GM19468 (cell line): ENCODE results near the gene PROSER2.

ENCODE experiments used
- ATAC-seq: cut with Tn5 transposase; IDR thresholded peaks from one replicate; pipeline ENCODE4 v1.9.1; 2021; ENCODE audit warnings: mild to moderate bottlenecking, moderate library complexity, moderate number of reproducible peaks; ENCODE audit not compliant: unreplicated experiment; ENCODE audit errors: extremely low read depth

Gene PROSER2

GRCh38 chr10:11864727-11865126 is 41.6 kb downstream of the PROSER2 start:
- no peak for ATAC-seq

GRCh38 chr10:11865561-11865960 is 42.4 kb downstream of the PROSER2 start:
- ATAC-seq, result no peak

GRCh38 chr10:11866199-11866925 is 43.2 kb downstream of the PROSER2 start:
- no peak for ATAC-seq

- ATAC-seq, result no peak
Observed at GRCh38 chr10:11869219-11869618, 46.1 kb downstream of the PROSER2 start.

- ATAC-seq, result no peak
Observed at GRCh38 chr10:11869743-11870460, 46.7 kb downstream of the PROSER2 start.

- no peak for ATAC-seq
Observed at GRCh38 chr10:11870461-11870780, 47.3 kb downstream of the PROSER2 start.

GRCh38 chr10:11870900-11871400 is 47.8 kb downstream of the PROSER2 start:
- no peak for ATAC-seq

GRCh38 chr10:11871466-11871865 is 48.3 kb downstream of the PROSER2 start:
- no peak for ATAC-seq

GRCh38 chr10:11874568-11875493 is 51.7 kb downstream of the PROSER2 start:
- no peak for ATAC-seq

- ATAC-seq, result no peak
Observed at GRCh38 chr10:11875494-11876281, 52.5 kb downstream of the PROSER2 start.

GRCh38 chr10:11876324-11876723 is 53.2 kb downstream of the PROSER2 start:
- no peak for ATAC-seq

GRCh38 chr10:11876805-11877590 is 53.8 kb downstream of the PROSER2 start:
- ATAC-seq, result no peak

GRCh38 chr10:11877591-11877905 is 54.4 kb downstream of the PROSER2 start:
- no peak for ATAC-seq

GRCh38 chr10:11878776-11879175 is 55.6 kb downstream of the PROSER2 start:
- ATAC-seq, result no peak

GRCh38 chr10:11879387-11880094 is 56.4 kb downstream of the PROSER2 start:
- ATAC-seq, result no peak

- no peak for ATAC-seq
Observed at GRCh38 chr10:11880151-11881029, 57.2 kb downstream of the PROSER2 start.

- ATAC-seq, result no peak
Observed at GRCh38 chr10:11881030-11881476, 57.9 kb downstream of the PROSER2 start.
